RPMI7951 (cell line): ENCODE results near the gene OSTF1. TPM values are rescaled to one million over a fixed set of nuclear protein-coding genes. Genes with fewer than 3 reads are reported as not detected.

Source experiments
- DNase-seq: peaks from one replicate; pipeline ENCODE4 v3.0.0-alpha.2; 2012; ENCODE audit warnings: low read depth
- total RNA-seq: library from RNA; depleted of rRNA; stranded (reverse); fragments of >200 nt; shearing (Covaris generic); gene quantifications from 2 replicates; pipeline ENCODE4 v1.2.3, GENCODE V29; 2014

The OSTF1 gene
- total RNA-seq, 1 experiment from 2014 or later = 43.9 TPM

DNA sequence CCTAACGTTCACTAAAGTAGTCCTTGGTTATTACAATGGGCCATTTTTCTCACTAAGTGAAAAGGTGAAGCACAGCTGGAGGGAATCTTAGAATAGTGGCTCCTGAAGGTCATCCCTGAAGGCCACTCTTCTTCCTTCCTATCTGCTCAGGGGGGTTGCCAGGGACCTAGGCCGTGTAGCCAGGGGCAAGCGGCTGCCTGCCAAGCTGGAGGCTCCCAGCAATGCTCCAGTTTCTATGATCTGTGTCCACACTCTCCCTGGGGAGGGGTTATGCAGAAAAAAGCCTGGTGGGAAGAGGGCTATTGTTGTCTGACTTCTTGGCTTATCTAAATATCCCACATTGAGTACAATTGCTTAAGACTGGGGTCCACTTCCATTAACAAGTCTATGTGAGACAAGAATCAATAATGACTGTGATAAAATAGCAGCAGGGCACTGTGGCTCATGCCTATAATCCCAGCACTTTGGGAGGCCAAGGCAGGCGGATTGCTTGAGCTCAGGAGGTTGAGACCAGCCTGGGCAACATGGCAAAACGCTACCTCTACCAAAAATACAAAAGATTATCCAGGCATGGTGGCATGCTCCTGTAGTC, 4.1 kb upstream of the OSTF1 start:
- no peak for DNase-seq

DNA sequence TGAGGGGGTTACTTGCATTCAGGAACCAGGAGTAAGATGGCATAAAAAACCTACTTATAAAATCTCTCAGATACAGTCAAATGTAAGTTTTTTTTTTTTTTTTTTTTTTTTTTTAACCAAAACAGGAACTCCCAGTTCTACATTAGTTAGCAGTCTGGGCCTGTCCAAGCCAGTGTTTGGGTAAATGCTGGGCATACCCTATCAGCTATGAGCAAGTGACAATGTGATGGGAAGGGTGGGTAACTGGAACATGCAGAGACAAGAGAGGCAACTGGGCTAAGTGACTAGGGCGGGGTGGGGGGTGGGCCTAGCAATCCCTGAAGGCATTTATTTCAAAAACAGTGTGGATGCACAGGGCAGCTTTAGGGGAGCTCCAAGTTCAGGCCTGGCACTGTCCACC, 2.7 kb upstream of the OSTF1 start:
- DNase-seq = no peak

DNA sequence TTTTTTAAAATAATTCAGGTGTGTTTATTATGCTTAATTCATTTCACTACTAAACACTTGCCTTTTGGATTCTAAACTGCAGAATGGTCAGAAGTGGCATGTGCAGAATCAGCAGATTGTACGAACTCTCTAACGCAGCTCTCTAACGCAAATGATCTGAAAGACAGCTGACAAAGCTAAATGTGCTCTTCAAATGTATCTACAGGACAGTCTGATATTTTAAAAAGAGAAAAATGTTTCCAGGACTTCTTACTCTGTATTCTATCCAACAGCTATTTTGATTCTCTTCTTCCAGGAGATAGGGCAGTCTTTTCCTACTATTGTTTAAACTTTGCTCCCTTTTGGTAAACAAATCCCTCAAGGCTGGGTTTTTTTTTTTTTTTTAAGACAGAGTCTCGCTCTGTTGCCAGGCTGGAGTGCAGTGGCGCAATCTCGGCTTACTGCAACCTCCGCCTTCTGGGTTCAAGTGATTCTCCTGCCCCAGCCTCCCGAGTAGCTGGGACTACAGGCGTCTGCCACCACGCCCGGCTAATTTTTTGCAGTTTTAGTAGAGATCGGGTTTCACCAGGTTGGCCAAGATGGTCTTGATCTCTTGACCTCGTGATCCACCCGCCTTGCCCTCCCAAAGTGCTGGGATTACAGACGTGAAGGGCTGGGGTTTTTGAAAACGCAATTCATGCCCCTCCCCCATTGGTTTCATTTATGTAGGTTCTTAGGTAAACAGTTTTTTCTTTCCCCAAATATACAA, 1.6 kb upstream of the OSTF1 start:
- DNase-seq = no peak

DNA sequence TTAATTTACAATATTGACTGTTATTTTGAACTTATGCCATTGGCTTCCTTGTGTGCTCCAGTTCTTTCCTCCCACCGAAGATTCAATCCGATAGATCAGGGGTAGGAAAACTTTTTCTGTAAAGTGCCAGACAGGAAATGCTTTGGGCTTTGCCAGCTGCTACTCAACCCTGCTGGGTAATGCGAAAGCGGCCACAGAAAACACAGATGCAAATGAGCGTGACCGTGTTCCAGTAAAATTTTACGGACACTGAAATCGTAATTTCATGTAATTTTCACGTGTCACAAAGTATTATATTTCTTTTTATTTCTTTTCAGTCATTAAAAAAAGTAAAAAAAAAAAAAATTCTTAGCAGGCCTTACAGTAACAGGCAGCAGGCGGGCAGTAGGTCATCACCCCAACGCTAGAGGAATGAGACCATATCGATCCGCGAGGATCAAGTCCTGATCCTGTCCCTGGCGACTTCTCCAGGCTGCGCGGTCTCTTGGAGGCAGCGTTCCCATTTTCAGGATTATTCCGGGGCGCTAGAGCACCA, 958 bp upstream of the OSTF1 start:
- DNase-seq = peak; percentile 59

DNA sequence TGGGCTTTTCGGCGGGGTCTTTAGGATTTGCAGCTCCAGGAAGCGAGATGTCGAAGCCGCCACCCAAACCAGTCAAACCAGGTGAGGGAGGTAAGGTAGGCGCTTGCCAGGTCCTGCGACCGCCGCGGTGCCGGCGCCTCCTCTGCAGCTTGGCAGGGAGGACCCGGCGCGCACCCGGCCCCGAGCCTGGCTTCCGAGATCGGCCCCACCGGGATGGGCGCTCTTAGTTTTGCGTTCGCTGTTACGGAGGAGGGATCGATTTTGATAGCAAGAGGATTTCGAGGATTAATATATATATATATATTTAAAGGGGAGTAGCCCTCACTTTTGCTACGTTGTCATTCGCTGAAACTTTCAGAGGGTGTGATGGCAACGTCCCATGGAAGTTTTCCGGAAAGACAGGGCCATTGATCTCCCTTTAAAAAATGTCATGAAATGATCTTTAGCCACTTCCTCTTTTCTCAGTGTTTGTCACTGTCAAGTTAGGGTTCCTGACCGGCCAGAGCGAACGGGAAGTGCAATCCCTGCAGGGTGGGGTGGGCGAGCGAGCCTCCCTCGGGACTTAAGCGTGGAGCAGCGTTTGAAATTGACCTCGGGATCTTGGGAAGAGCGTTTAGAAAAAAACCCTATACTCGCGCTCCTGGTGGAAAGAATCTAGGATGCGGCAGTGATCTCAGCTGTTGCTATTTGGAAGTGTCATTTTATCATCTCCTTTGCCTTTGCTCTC, 495 bp downstream of the OSTF1 start:
- DNase-seq = peak; percentile 63

DNA sequence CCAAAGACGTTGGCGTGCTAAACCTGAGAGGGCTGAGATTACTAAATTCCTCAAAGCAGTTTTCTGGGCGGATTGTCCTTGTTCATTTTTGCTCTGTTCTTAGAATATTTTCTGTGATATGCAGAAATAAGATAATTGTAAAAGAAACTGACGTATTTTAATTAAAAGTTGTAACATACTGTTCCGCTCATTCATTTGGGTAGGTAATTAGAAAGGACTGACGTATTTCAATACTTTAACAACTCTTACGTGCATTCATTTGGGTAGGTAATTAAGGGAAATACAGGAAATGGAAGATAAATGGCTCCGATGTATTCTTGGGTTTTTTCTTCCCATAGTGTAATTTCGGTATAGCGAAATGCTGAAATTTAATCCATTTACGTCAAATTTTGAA, 1.1 kb downstream of the OSTF1 start:
- DNase-seq = no peak

DNA sequence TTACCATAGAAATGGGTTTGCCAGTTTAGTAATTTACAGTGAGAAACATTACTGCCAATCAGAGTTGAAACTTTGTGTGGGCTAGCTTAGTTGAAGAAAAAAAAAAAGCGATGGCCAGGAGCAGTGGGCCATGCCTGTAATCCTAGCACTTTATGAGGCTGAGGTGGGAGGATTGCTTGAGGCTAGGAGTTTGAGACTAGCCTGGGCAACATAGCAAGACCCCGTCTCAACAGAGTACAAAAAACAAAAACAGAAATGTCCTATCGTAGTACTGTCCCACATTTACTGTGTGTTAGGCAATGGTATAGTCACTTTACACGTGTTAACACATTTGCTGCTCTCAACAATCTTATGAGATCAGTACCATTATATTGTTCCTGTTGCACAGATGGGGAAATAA, 2.3 kb downstream of the OSTF1 start:
- no peak for DNase-seq

DNA sequence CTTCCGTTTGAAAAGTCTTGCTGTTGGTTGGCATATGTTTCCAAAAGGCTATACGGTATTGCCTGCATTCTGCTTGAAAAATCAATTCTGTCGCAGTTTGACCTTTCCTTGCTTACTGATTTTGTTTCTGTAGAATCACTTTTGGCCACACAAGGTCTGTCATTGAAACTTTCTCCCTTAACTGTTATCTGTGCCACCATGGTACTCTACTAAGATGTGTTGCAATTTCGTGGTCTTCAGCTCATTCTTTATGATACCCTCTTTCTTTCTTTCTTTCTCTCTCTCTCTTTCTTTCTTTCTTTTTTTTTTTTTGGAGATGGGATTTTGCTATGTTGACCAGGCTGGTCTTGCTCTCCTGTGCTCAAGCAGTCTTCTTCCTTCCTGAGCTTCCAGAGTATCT, 4.5 kb downstream of the OSTF1 start:
- DNase-seq = no peak

DNA sequence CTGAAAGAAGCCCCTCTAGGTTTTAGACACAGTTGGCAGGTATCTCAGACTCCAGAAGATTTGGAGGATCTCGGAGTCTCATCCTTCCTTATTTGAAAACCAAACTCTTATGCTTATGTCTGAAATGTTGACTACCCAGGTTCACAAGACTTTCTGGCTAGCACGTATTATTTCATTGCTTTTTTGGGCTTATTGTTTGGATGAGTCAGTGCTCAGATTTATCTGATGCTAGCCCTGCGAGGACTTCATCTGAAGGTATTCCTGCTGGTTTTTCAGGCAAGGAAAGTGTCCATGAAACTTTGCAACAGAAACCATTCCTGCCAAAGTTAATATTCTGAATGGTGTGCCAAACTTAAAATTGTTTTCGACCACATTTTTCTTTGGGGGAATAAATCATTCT, 8.5 kb downstream of the OSTF1 start:
- no peak for DNase-seq

DNA sequence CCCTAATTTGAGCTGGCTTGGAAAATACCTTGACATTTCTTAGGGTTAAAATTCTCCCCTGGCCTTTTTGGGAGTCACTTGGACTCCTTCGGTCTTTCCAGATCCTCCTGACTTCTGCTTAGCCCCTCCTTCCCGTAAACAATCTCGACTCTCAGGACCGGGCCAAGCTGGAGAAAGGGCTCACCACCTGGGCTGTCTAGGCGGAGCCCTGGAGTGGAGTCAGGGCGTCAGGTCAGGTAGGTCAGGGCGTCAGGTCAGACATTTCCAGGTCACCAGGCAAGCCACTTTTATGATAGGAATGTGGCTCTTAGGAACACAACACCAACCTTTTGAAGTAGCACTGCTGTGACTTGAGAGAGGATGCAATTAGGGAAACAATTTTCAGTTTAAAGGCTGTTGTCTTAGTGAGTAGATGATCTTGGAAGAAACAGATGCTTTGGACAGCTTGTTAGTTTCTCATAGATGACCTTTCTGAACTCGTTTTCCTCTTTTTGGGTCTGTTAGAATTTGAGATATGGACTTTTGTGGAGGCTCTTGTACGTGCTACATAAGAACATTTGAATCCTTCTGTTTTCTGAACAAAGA, 12.8 kb downstream of the OSTF1 start:
- DNase-seq = no peak

DNA sequence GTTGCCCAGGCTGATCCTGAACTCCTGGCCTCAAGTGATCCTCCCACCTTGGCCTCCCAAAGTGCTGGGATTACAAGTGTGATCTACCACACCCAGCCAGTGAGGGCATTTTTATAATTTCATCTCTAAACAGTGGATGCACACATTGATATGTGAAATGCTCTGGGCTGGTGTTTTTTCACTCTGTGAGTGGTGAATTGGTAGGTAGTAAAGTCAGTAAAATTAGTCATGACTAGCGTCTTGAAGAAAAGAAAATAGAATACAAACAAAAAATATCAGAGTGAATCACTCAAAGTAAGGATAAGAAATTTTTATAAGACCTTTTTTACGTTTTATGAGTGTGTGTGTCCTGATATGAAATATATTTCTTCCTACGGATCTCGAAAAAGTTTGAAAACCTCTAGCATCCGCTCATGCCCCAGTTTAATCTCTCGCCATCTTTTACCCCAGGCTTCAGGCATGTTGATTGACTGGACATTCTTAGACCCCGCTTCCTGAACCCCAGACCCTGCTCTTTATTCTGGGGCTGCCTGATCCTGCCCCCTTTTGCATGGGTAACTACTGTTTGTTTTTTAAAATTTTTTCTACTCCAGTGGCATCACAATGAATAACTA, 14.0 kb downstream of the OSTF1 start:
- no peak for DNase-seq

DNA sequence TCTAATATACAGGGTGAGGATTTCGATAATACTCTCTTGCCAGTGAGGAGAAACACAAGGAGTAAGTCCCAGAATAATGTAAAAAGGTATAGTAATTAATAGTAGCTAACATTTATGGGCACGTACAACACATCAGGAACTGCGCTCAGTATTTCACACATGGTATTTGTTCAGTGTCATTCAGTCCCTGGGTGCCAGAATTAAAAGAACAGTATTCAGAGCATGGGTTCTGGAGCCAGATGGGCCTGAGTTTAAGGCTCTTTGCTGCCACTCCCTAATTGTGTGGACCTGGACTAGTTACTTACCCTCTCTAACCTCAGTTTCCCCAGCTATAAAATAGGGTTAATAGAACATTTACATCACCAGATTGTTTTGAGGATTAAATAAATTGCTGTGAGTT, 16.3 kb downstream of the OSTF1 start:
- DNase-seq = no peak

DNA sequence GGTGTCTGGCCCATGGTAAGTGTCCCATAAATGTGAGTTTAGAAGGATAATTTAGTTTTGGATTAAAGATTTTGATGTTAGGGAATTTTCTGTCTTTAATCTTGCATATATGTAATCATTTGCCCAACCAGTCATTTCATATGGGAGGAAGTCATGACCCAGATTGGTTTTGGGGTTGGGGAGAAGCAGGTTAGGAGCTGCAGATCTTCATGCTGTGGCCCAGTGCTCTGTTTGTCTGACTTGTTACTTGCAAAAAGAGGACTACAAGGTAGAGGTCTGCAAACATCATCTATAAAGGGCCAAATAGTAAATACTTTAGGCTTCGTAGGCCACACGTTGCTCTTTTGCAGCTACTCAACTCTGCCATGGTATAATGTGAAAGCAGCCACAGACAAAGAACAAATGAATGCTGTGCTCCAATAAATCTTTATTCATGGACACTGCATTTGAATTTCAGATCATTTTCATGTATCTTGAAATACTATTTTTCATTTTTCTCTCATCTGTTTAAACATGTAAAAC, 16.8 kb downstream of the OSTF1 start:
- DNase-seq = no peak

DNA sequence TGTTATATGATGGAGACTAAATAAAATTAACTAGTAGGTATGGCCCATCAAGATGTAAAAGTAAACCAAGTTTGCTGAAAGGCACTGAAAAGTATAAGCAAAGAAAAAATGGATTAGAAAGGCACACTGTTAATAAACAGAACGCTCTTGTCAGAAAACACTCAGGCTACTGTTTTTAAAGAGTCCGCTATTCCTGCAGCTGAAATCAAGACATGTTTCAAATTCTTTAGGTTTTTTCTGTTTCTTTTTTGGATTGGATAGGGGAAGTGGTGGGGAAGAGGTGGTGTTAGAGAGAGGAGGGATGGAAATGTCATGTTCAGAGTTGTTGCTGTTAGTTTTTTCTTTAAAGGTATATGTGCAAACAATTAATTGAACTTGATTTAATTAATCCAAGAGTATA, 17.5 kb downstream of the OSTF1 start:
- no peak for DNase-seq

DNA sequence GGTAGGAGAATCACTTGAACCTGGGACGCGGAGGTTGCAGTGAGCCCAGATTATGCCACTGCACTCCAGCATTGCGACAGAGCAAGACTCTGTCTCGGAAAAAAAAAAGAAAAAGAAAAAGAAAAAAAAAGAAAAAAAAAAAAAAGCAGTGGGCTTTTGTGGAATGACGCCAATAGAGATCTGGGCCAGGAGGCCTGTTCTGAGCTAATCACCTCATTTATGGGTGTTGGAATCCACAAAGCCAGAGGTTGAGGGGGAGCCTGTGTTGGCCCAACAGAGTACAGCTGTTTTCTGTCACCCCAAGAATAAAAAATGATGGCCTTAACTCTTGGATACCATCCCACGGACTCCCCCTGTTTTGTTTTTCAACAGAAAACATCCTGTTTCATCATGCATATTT, 18.5 kb downstream of the OSTF1 start:
- DNase-seq = no peak

DNA sequence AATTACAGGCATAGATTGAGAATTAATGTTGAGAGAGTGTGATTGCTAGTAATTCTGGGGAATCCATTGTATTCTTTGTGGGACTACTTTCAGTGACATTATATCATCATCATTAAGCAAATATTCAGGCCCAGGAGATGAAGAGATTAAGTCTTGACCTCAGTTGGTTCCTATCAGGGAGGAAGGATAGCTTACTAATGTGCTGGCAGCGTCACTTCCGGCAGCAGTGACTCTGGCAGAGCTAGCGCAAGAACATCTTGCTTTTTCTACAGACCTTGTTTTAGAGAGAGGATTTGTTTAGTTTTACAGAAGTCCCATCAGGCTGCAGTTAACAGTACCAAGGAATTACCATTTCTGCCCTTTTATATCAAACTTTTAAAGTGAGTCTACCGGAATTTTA, 20.3 kb downstream of the OSTF1 start:
- no peak for DNase-seq

DNA sequence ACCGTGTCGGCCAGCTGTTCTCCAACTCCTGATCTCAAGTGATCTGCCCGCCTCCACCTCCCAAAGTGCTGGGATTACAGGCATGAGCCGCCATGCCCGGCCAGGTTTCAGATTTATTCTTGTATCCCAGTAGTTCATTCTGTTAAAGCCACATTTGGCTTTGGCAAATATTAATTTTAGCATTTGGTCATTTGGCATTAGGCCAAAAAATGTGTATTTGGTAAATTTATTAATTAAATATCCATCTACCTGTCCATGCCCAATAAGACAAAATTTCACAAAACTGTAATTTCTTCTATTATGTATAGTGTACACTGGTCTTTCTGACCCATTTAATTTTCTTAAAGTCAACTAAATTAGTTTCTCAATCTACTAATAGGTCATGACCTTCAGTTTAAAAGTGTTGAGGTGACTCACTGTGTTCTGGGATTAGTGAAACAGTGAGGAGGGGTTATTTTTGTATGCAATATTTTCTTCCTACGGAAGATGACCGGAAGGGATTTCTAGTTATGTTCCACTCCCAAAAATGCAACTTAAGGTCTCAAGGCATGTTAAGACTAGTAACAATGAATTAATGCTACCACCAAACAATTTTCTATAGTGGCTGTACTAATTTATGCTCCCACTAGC, 21.0 kb downstream of the OSTF1 start:
- DNase-seq = no peak

DNA sequence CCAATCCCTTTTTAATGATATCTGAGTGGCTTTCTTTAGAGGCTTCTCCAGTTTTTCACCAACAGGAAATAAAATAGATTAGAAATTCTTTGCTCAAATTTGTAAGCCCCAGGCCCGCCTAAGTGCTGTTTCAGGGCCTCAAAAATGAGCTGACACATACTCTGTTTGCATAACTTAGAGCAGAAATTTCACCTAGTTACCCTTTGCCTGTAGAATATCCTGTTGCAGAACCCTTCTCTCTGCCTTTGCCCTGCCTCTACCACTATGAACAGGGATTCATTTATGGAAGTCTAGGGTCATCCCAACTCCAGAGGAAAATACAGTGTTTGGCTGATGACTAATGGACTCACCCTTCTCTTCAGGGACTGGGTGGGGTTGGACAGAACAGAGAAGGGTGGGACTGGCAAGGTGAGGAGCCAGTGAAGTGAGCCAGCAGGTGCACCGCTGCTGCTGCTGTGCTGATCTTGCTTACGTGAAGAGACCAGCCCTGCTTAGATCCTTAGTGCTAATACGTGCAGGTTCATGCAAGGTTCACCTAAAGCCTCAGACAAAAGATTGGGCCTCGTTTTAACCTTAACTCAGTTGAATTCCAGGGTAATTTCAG, 22.8 kb downstream of the OSTF1 start:
- DNase-seq = no peak

DNA sequence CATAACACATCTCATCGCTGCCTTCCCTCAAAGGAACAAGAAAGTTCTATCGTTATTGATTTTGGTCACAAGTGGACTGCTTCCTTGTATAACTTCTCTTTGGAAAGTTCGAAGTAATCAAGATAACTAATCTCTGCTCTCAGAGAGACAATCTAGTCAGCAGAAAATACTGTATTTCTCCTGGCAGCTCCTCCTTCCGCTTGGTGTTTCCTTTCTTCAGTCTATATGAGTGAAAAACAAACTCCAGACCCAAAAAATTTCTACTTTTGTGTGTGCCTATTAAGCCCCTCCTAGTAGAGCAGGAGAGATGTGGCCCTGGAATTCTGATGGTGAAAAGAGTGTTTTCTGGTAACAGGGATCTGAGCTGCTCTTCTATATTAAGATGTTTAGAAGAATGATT, 24.5 kb downstream of the OSTF1 start:
- no peak for DNase-seq

DNA sequence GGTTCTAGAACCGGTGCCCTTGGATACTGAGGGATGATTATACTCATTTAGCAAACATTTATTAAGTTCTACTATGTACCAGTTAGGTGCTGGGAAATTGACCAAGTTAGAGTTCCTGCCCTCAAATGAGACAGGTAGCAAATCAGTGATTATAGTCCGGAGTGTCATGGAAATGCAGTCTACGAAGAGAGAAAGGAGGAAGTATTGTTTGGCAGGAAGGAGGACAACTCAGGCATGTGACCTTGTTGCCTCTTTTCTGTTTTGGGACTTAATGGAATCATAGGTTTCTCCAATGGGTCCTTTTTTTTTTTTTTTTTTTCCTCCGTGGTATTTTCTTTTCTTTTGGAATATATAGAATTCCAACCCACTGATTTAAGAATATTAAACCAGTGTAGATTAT, 28.0 kb downstream of the OSTF1 start:
- DNase-seq = no peak

DNA sequence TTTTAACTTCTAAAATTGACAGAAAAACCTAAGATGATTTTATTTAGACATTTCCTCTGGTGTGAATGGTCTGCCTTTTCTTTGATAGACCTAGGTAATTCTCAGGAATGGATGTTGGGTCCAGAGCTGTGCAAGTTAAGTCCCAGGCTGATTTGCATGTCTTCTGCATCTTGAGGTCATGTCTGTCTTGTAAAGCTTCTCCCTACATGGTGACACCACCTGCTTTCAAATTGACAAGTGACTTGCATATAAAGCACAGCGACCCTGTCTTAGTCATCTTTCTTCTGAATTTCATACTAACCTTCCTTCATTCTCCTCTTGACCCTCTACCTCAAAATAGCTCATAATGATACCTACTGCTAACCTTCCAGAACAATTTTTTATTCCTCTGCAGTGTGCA, 29.2 kb downstream of the OSTF1 start:
- no peak for DNase-seq
